ENCODE measurements around the gene EHMT1.
"Not testable (repeated sequence)": the region's sequence is repeated elsewhere in the genome, so short reads cannot be mapped to it uniquely, and the experiment has no call there.

EHMT1 gene

DNA sequence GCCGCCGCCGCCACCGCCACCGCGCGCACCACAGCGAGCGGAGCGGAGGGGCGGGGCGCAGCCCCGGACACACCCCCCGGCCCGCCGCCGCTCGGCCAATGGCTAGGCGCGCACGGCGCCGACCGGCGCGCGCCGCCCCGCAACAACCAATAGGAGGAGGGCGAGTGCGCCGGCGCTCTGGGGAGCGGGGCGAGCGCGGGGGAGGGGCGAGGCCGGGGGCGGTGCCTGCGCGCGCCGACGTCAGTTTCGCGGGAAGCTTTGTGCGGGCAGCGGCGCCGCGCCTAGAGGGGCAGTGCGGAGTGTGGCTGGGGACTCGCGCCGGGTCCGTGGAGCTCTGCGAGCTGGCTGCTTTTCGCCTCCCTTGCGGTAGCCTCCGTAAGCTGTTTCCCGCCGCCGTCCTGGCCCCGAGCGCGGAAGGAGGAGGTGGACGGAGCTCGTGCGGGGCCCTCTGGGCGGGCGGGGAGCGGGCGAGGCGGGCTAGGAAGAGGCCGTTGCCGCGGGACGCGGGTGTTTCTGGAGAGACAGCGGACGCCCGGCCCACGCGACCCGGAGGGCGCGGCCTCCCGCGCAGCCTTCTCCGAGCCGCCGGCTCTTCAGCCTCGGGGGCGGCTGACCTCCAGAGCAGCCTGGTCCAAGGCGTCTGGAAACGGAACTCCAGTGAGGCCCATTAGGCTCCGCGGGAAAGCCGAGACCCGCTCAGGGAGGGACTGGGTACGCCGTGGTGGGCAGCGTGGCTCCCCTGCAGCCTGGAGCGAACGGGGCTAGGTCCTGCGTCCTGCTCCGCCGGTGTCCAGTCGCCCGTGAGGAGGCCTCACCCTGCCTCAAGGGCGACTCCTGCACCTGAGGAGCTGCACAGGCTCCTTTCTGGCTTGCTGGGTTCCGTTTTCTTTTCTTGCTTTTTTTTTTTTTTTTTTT is 28.1 kb upstream of the EHMT1 start, which contains the start of gene ZMYND19:
Gene ZMYND19, minus strand, starts transcription at position 44 of the 915 bp plus-strand sequence. CDS start 249 bp downstream, outside the sequence.
- DNase-seq (ENCODE audit: low read depth) = peak; percentile 83

DNA sequence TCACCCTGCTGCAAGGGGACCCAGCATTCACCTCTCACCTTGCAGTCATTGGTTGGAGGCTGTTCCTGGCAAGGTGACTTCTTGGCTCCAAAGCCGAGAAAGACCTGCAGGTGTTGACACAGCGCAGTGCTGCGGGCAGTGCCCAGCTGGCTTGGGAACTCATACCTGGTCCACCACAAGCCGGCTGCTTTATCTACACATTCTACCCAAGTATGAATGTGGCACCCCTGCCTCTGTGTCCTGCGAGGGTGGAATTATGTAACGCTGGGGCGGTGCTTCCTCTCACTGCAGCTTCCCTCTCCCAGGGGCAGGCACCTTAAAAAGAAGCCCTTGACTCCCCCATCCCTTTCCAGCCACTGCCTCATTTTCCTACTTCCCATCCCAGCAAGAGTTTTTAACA is 26.0 kb upstream of the EHMT1 start:
- no peak for DNase-seq (ENCODE audit: low read depth)

DNA sequence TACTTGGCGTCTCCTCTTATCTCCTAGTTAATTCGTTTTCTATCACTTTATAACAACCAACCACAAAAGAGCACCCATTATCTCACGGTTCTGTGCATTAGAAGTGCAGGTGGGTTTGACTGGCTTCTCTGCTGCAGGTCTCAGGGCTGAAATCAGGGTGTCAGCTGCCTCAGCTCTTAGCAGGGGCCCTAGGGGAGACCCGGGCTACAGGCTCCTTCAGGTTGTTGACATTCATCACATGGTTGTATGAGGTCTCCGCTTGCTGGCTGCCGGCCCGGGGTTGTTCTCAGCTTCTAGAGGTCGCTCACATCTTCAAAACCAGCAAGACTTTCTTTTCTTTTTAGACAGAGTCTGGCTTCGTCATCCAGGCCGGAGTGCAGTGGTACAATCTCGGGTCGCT is 25.6 kb upstream of the EHMT1 start:
- DNase-seq (ENCODE audit: low read depth) = no peak

DNA sequence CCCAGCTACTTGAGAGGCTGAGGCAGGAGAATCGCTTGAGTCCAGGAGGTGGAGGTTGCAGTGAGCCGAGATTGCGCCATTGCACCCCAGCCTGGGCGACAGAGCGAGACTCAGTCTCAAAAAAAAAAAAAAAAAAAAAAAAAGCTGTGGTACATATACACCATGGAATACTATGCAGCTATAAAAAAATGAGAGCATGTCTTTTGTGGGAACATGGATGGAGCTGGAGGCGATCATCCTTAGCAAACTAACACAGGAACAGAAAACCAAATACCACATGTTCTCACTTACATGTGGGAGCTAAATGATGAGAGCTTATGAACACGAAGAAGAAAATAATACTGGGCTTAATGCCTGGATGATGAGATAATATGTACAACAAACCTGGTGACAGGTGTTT is 22.2 kb upstream of the EHMT1 start:
- not testable (repeated sequence) for DNase-seq (ENCODE audit: low read depth)

DNA sequence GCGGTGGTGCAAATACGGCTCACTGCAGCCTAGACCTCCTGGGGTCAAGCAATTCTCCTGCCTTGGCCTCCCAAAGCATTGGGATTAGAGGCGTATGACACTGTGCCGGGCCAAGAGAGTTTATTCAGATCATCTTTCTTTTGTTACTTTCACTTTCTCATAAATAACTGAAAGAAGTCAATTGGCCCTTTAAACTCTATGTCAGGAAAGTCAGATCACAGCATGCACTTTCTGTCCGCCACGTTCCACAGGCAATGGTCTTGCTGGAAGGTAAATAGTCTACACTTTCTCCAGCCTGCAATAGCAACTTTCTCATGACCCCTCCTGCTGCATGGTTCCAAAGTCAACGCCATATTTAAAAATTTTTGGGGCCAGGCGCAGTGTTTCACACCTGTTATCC is 19.9 kb upstream of the EHMT1 start:
- DNase-seq (ENCODE audit: low read depth) = no peak

DNA sequence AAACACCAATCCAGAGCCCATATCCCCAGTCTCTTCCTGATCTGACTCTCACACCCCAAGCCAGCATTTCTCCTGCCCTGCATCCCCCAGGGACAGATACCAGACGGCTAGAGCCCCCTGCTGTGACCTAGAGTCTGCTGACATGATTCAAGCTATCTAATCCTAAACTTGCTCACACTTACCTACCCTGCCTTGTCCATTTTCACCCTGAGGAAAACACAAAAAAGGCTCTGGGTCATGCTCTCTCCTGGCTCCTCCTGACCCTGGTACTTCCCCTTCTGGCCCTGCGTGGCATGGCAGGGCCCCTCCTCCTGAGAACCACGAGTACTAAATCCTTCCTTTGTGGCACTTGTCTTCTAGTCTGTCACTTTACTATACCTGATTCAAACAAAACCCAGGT is 16.1 kb upstream of the EHMT1 start:
- DNase-seq (ENCODE audit: low read depth) = no peak

DNA sequence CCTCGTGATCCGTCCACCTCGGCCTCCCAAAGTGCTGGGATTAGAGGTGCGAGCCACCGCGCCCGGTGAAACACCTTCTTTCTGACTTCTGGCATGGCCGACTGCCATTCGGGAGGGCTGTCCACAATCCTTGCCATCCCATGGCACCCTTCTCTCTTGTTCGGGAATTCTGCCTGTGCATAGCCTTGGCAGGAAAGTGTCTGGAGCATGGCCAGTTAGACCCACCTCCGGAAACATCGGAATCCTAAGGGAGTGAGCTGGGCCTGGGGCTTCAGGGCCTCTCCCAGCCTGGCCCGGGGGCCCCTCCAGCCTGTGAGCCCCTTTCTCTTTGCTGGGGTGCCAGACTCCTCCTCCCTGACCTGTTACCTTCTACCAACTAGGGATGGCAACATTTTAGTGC is 14.9 kb upstream of the EHMT1 start:
- DNase-seq (ENCODE audit: low read depth) = no peak

DNA sequence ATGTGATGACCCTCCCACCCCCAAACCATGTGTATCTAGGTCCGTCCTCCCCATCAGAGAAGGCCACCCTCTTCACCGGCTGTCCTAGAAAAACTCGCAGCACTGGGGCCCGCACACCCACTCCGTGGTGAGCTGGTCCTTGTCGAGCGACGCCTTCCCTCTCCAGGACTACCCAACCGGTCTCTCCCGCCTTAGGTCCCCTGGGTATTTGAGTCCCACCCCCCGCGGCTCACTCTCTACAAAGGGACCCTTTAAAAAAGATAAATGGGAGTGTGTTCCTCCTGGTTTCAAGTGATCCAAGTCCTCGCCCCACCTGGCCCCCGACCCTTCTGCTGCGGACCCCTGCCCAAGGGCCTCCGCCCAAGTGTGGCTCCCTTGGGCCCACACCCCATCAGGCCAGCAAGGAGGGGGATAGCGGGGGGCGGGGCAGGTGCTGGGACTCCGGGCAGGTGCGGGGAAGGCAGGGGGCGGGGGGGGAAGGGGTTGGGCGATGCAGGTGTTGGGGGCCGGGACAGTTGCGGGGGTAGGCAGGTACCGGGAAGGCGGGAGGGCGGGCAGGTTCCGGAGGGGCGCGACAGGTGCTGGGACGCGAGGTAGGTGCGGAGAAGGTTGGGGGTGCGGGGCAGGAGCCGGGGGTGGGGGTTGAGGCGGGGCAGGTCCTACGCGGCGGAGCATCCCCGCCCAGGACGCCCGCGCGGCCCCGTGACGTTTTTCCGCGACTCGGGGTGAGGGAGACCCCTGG is 14.3 kb upstream of the EHMT1 start:
- DNase-seq (ENCODE audit: low read depth) = no peak

DNA sequence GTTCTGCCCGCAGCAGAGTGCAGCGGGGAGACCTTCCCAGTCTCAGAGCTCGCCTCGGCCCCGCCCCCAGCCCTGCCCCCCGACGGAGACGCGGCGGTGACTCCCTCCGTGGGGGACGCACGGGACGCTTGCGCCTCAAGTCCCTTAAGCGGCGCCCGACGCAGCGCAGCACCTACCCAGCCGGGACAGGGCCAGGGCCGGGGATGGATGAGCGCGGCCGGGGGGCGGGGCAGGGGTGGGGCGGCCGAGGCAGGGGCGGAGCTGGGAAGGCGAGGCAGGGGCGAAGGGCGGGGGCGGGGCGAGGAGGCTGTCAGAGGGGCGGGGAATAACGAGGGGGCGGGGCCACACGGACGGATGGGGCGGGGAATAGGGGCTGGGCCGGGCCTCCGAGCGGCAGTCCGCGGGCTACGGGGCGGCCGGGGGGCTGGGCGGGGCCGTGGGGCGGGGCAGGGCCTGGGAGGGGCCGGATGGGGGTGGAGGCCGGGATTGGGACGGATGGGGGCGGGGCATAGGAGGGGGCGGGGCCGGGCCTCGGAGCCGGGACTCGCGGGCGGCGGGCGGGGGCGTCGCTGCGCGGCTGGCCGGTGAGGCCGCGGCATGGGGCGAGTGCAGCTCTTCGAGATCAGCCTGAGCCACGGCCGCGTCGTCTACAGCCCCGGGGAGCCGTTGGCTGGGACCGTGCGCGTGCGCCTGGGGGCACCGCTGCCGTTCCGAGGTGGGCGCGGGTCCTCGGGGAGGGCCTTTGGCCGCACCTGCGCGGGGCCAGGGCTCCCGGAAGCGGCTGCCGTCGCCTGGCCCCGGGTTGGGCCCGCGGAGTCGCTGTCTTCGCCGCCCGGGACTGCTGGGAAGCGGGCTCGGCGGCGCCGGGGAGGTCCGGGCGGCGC is 13.4 kb upstream of the EHMT1 start, which contains the start of gene ARRDC1:
Gene ARRDC1, plus strand, starts transcription at position 566 of the 884 bp plus-strand sequence. Its CDS starts 32 bp downstream, at position 598.
- peak; percentile 91 for DNase-seq (ENCODE audit: low read depth)

DNA sequence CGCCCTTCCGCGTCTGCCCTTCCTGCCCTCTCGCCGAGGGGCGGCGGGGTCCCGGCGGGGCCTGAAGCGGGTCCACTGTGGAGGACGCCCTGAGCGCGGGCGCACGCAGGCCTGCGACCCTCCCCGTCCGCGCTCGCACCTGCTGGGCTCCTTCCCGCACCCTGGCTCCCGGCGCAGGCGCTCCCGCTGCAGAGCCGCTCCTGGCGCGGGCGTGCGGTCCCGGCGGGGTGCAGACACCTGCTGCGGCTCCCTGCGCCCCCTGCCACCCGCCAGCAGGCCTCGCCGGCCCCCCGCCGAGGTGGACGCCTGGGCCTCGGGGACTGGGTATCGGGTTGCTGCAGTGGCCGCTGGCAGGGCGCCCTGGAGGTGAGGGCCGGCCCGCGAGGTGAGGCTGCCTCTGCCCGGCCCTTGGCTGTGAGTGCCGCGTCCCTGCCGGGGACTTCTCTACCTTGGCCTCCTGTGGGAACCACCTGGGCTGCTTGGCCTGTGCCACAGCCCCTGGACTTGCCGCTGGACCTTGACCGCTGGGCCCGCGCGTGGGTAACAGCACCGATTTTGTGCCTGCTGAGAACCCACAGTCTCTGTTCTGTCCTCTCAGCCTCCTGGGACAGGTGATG is 12.7 kb upstream of the EHMT1 start:
- DNase-seq (ENCODE audit: low read depth) = no peak

DNA sequence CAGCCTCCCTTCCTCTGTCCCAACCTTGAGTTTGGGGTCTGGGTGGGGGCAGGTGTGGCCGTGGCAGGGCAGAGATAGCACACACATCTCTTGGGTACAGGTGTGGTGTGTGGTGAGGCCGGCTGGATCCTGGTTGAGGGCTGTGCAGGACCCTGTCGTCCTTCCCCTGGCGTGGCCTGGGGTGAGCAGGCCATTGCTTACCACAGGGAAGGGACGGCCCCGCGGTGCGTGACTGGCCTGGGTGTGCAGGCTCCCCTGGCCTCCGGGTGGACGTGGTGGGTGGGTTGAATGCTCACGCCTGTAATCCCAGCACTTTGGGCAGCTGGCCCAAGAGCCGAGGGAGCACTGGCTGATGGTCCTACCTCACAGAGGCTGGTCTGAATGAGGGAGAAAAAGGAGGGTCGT is 12.1 kb upstream of the EHMT1 start:
- DNase-seq (ENCODE audit: low read depth) = no peak

DNA sequence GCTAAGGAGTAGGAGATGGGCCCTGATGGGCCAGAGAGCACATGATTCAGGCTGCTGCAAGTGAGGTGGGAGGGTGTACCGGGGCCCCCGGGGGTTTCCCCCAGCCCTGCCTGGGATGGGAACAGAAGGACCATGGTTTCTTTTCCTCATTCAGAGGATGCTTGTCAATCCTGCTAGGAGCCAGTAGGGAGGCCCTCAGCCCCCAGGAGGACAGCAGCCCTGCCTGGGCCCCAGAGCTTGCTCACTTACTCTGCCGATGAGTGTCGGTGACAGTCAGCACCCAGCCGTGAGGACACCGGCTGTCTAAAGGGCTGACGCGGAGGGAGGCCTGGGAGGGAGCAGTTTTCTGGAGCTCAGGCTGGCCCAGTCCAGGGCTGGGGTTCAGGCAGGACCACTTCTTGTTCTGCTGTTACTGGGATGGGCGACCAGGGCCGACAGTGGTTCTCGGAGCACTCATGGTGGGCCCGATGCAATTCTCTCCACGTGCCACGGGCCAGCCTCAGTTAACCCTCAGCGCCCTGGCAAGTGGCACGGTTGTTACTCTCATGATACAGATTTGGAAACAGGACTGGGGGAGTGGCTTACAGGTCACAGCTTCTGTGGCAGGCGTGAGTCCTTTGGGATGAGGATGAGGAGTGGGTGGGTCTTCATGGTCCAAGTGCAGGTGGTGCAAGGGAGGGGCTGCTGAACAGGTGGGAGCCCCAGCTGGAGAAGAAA is 11.5 kb upstream of the EHMT1 start:
- no peak for DNase-seq (ENCODE audit: low read depth)

DNA sequence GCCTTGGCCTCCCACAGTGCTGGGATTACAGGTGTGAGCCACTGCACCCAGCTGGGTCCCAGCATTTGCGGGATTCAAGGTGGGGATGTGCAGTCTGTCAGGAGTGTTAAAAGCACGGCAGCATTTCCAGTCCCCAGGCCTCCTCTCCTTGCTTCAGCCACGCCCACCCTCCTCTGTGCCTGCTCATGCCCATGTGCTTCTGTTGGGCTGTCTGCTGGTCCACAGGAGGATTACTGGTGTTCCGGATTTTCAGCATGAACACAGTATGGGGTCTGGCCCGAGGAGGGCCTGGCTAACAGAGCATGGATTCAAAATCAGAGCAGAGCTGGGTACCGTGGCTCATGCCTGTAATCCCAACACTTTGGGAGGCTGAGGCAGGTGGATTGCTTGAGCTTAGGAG is 7.9 kb upstream of the EHMT1 start:
- no peak for DNase-seq (ENCODE audit: low read depth)

DNA sequence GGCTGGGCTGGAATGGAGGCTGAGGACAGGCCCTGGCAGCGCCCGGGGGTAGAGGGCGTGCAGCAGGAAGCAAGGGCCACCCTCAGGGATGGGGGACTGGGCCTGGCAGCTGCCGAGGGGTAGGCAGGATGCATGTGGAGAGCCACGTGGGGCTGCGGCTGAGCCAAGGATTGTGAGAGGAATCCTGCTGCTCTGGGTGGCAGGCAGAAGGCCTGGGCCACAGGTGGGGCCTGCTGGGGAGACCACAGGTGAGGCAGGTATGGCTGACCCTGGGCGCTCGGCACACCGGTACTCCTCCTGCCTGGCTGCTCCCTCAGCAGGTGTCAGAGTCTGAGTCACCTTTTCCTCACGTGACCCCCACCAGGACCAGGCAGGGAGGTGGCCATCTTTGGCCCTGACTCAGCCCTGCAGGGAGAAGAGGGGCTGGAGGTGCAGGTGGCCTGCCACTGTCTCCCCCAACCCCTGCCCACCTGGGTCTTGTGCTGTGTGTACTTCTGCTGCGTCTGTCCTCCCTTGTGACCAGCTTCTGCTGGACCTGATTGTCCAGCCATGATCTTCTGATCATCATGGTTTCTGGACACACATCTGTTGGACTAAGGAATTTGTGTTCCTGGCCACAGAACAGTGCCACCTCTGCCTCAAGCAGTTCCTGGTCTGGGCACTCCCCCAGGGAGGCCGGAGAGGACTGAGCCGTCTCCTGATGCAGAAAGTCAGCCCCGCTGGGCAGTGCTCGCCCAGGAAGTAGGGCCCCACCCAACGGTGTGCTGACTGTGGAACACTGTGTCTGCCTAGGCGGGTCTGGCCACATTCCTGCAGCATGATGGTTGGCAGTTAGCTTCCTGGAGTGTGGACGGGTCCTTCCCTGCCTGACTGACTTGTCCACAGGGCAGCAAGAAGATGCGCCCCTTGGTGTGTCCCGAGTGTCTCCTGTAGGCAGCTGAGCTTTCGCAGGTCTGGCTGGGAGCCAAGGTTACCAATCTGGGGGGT is 6.9 kb upstream of the EHMT1 start:
- DNase-seq (ENCODE audit: low read depth) = no peak

DNA sequence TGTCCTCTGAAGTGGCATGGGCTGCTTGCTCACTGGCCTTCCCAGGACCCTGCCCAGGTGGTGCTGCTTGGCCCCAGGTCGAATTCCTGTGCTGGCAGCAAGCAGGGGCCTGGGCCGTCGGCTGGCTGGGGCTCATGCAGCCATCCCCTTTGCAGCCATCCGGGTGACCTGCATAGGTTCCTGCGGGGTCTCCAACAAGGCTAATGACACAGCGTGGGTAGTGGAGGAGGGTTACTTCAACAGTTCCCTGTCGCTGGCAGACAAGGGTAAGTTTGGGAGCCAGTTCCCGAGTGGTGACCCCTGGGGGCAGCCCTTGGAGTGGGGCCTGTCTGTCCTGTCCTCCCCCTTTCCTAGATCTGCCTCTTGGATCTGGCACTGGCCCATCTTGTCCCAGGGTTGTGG is 6.1 kb upstream of the EHMT1 start:
- no peak for DNase-seq (ENCODE audit: low read depth)

DNA sequence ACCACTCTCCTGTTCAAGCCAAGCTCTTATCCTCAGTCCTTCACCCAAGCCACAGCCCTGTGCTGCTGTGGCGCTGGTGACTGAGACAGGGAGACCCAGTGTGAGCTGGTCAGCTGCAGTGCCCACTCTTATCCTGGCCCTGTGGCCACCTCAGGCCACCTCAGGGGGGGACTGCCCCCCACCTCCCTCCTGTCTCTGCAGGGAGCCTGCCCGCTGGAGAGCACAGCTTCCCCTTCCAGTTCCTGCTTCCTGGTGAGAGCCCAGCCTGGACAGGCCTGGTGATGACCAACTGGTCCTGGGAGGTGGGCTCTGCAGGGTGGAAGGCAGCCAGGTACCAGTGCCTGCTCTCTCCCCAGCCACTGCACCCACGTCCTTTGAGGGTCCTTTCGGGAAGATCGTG is 5.5 kb upstream of the EHMT1 start:
- no peak for DNase-seq (ENCODE audit: low read depth)

DNA sequence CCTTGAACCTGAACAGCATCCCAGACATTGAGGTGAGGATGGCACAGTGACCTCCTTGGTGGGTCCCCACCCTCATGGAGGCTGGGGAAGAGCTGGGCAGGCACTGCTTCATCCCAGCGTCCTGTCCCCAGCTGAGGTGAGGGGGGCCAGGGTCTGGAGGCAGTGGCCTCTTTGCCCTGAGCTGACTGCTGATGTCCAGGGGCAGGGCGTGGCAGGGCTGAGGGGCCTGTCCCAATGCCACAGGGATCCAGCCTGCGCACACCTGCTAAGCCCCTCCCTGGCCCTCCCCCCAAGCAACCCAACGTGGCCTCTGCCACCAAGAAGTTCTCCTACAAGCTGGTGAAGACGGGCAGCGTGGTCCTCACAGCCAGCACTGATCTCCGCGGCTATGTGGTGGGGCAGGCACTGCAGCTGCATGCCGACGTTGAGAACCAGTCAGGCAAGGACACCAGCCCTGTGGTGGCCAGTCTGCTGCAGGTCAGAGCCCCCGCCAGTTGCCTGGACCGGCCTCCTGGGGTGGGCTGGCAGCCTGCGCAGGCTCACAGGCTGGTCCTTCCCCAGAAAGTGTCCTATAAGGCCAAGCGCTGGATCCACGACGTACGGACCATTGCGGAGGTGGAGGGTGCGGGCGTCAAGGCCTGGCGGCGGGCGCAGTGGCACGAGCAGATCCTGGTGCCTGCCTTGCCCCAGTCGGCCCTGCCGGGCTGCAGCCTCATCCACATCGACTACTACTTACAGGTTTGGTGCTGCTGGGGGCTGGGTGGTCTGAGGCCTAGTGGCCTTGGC is 4.9 kb upstream of the EHMT1 start:
- no peak for DNase-seq (ENCODE audit: low read depth)

DNA sequence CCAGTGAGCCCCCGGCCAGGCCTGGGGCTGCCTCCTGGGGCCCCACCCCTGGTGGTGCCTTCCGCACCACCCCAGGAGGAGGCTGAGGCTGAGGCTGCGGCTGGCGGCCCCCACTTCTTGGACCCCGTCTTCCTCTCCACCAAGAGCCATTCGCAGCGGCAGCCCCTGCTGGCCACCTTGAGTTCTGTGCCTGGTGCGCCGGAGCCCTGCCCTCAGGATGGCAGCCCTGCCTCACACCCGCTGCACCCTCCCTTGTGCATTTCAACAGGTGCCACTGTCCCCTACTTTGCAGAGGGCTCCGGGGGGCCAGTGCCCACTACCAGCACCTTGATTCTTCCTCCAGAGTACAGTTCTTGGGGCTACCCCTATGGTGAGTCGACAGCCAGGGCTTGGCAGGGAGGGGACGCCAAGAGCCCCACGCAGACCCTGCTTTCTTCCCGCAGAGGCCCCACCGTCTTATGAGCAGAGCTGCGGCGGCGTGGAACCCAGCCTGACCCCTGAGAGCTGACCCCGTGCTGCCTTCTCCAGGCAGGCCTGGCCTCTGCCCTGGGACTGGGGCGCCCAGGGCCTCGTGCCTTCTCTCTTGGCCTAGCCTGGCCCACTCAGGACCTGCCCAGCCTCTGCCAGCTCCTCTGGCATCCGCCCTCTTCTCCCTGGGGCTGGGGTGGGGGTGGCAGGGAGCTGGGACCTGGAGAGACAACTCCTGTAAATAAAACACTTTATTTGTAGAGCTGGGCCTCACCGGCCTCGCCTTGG is 4.0 kb upstream of the EHMT1 start:
- DNase-seq (ENCODE audit: low read depth) = no peak
